ENCODE data around the gene DCUN1D2. TPM values are rescaled to one million over a fixed set of nuclear protein-coding genes. Genes with fewer than 3 reads are reported as not detected.

Gene DCUN1D2
- total RNA-seq, 1 donor from 2014 or later: 26.2 TPM

GRCh38 chr13:113460599-113460998, 29.9 kb downstream of the DCUN1D2 start:
- POLR2A ChIA-PET: no interaction called here
- Mint-ChIP-seq H3K36me3 (ENCODE audit: low read depth) (peaks cover 67% of the 10 kb centered on the region), H3K27me3 (no peaks in the 10 kb centered on the region), H3K9me3 (no peaks in the 10 kb centered on the region), H3K4me1 (no peaks in the 10 kb centered on the region), H3K4me3 (no peak overlapping the region), H3K27ac (no peak overlapping the region)
- intact Hi-C loops (cut with micrococcal nuclease): no loop called here
- no peak for ATAC-seq (ENCODE audit: low read depth)
- CTCF ChIA-PET: no interaction called here
- TF ChIP-seq CTCF (IDR thresholded peaks at IDR 0.05): no peak
- DNase-seq: no peak

- H3K27ac Mint-ChIP-seq: no peak overlapping the region
- no peaks in the 10 kb centered on the region for H3K27me3 Mint-ChIP-seq
- ChIA-PET CTCF (no interaction called here), POLR2A (no interaction called here)
- no peaks in the 10 kb centered on the region for H3K4me1 Mint-ChIP-seq
- no peak overlapping the region for H3K4me3 Mint-ChIP-seq
- no peak for DNase-seq
- intact Hi-C loops (cut with micrococcal nuclease): no loop called here
- no peak for TF ChIP-seq CTCF (IDR thresholded peaks at IDR 0.05)
- peaks cover 69% of the 10 kb centered on the region for H3K36me3 Mint-ChIP-seq (ENCODE audit: low read depth)
- H3K9me3 Mint-ChIP-seq: no peaks in the 10 kb centered on the region
- ATAC-seq (ENCODE audit: low read depth): no peak
Observed at GRCh38 chr13:113460064-113460555, 30.4 kb downstream of the DCUN1D2 start.

- Mint-ChIP-seq H3K27me3 (no peaks in the 10 kb centered on the region), H3K36me3 (ENCODE audit: low read depth) (peaks cover 72% of the 10 kb centered on the region)
- intact Hi-C loops (cut with micrococcal nuclease): no loop called here
Observed at GRCh38 chr13:113458253-113459065, 32.1 kb downstream of the DCUN1D2 start.

GRCh38 chr13:113457510-113457909, 33.0 kb downstream of the DCUN1D2 start:
- POLR2A ChIA-PET: no interaction called here
- ATAC-seq (ENCODE audit: low read depth) (no peak), DNase-seq (no peak)
- no peaks in the 10 kb centered on the region for H3K9me3 Mint-ChIP-seq
- CTCF ChIA-PET: no interaction called here
- H3K4me1 Mint-ChIP-seq: no peaks in the 10 kb centered on the region
- intact Hi-C loops (cut with micrococcal nuclease): no loop called here
- no peak overlapping the region for H3K27ac Mint-ChIP-seq
- H3K27me3 Mint-ChIP-seq: no peaks in the 10 kb centered on the region
- peaks cover 73% of the 10 kb centered on the region for H3K36me3 Mint-ChIP-seq (ENCODE audit: low read depth)
- no peak for TF ChIP-seq CTCF (IDR thresholded peaks at IDR 0.05)
- no peak overlapping the region for H3K4me3 Mint-ChIP-seq

More at GRCh38 chr13:113458253-113459065, 32.1 kb downstream of the DCUN1D2 start:
- Mint-ChIP-seq H3K27ac (no peak overlapping the region), H3K9me3 (no peaks in the 10 kb centered on the region), H3K4me3 (no peak overlapping the region), H3K4me1 (no peaks in the 10 kb centered on the region)
- CTCF ChIA-PET: no interaction called here
- TF ChIP-seq CTCF (IDR thresholded peaks at IDR 0.05): no peak
- DNase-seq (no peak), ATAC-seq (ENCODE audit: low read depth) (no peak)
- POLR2A ChIA-PET: no interaction called here

- ATAC-seq (ENCODE audit: low read depth) (no peak), DNase-seq (no peak)
- POLR2A ChIA-PET: no interaction called here
- Mint-ChIP-seq H3K27me3 (no peaks in the 10 kb centered on the region), H3K4me3 (no peak overlapping the region), H3K4me1 (no peaks in the 10 kb centered on the region), H3K9me3 (no peaks in the 10 kb centered on the region), H3K27ac (no peak overlapping the region), H3K36me3 (ENCODE audit: low read depth) (peaks cover 65% of the 10 kb centered on the region)
- no peak for TF ChIP-seq CTCF (IDR thresholded peaks at IDR 0.05)
- CTCF ChIA-PET: no interaction called here
- intact Hi-C loops (cut with micrococcal nuclease): no loop called here
Observed at GRCh38 chr13:113456116-113456702, 34.3 kb downstream of the DCUN1D2 start.
